EL (cell line): ENCODE measurements around the gene SEMA4D.
"Not testable (repeated sequence)": the region's sequence is repeated elsewhere in the genome, so short reads cannot be mapped to it uniquely, and the experiment has no call there.

ENCODE experiments used
- DNase-seq: peaks from one replicate; pipeline ENCODE4 v3.0.0-alpha.2; 2016

The SEMA4D gene

DNA sequence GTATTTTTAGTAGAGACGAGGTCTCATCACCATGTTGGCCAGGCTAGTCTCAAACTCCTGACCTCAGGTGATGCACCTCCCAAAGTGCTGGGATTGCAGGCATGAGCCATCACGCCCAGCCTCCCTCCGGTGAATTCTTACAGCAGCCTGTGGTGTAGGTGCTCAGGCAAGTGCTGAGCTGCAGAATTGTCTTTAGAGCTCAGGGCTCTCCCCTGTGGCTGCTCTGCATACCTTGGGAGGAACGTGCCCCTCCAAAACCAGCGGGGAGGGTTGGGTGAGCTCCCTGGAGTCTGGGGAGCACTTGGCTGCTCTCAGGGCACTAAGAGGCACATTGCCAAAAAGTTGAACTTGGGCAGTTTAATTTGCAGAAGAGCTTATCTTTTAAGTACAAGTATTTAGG is 150.3 kb downstream of the SEMA4D start:
- DNase-seq, result no peak

DNA sequence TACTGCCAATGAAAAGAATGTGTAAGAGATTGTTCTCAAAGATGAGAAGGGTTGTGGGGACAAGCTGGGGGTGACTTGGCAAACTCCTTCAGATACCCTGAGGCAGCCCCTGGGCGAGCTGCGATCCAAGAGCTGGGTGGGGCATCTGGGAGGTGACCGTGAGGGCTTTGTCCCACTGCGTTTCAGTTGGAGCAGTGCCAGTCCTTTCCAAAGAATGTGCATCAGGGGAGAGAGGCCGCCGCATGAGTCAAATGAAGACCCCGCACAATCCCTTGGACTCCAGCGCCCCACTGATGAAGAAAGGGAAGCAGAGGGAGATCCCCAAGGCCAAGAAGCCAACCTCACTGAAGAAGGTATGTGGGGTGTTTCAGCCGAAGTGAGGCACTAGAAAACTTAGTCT is 151.2 kb downstream of the SEMA4D start:
- no peak for DNase-seq

DNA sequence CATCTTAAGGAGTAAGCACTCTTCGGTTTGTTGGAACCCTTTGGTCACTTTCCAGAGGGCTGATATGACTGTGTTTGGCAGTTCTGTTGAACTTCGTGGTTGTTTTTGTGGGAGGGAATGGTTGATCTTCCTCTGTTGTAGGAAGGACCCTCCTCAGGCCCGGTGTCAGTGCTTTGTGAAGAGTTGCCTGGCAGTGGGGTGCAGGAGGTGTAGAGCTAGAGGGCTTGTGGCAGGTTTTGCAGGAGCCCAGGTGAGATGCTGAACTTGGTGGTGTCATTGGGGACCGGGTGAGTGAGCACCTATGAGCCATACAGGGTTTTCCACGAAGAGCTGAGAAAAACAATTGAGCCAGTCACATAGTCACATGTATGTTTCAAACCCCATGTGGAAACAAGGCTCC is 152.4 kb downstream of the SEMA4D start:
- DNase-seq, result no peak

DNA sequence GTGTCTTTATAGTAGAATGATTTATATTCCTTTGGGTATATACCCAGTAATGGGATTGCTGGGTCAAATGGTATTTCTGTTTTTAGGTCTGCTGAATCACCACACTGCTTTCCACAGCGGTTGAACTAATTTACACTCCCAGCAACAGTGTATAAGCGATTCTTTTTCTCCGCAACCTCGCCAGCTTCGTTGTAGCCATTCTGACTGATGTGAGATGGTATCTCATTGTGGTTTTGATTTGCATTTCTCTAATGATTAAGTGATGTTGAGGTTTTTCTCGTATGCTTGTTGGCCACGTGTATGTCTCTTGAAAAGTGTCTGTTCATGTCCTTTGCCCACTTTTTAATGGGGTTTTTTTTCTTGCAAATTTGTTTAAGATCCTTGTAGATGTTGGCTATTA is 154.1 kb downstream of the SEMA4D start:
- not testable (repeated sequence) for DNase-seq

DNA sequence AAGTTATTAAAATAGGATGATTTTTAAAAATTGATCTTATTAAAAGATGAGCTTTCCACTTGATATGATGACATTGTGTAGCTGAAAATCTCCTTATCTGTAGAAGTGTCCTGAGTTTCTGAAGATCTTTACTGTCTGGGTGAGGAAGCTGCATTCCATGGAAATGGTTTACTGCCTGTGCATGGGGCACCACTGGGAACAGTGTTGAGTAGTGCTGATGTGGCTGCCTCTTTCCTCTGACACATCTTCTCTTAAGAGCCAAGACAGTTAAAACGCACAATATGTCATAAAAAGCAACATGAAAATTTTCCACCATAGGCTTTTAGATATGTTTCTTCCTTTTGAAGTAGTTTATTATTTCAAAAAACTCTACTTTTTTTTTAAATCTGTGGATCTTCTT is 155.0 kb downstream of the SEMA4D start:
- DNase-seq, result no peak

DNA sequence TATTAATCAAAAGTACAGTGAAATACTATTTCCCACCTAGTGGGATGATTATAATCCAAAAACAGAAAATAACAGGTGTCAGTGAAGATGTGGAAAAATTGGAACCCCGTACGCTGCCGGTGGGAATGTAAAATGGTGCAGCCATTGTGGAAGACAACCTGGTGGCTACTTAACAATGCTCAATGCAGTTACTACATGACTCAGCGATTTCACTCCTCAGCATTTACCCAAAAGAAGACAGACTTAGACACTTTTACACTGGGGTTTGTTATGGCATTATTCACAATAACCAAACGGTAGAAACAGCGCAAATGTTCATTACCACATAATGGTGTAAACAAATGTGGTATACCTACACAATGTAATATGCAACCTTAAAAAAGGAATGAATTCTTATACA is 155.7 kb downstream of the SEMA4D start:
- DNase-seq, result no peak

DNA sequence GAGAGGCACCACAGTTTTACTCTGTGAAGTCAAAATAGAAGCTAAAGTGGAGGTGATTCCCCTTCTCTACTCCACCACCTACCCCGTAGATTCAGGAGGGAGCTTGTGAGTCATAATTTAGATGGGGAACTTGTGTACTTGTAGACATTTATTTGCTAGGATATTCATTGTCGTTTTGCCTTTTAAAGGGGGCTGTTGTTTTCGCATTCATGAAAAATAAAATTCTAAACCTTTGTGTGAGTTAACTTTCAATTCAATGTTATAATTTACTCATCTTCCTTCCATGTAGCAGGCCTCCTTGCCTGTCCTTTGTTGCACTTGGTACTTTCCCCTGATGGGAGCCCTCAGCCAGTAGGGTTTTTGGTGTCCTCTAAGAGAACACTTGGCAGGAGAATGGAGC is 157.6 kb downstream of the SEMA4D start:
- no peak for DNase-seq

DNA sequence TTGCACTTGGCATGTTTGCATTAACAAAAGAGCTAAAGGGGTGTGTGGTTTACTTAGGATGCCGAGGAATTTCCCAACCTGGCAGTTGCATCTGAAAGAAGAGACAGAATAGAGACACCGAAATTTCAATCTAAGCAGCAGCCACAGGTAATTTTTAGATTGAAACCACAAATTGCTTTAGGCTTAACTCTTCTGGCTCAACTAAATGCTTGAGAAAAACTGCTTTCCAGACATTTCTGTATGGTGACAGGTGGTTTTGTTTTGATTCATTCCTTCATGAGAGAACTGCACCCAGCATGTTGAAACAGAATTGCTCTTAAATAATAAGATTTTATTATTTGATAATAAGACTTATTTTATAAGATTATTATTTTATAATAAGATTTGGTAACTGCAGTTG is 158.1 kb downstream of the SEMA4D start:
- DNase-seq, result no peak

DNA sequence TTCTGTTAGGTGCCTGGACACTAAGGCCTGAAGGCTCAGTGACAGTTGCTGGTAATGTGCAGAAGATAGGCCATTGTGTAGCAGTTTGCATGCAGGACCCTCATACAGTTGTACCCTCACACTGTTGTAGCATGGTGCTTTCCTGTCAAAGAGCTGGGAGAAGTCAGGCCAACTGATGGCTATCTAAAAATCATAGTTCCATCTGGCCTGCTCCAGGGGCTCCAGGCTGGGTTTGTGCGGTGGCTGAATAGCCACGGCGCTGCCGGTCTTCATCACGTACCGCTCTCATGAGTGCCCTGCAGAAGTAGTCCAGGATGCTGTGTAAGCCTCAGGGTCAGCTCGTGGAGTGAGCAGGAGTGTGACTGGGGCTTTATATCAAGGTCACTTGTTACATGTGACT is 167.4 kb downstream of the SEMA4D start:
- DNase-seq, result no peak

DNA sequence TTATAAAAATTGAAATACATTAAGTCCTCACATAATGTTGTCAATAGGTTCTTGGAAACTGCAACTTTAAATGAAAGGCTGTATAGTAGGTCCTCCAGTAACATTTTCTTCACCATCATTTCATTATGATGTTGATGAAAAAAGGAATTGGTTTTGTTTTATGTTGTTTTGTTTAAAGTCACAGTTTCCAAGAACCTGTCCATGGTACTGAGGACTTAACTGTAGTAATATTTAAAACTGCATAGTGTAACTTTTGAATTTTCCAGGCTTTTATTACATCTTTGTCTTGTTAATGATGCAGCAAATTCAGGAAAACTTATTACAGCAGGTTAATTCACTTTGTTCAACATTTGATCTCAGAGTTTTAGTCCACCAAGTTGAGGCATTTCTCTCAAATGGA is 168.0 kb downstream of the SEMA4D start:
- no peak for DNase-seq

DNA sequence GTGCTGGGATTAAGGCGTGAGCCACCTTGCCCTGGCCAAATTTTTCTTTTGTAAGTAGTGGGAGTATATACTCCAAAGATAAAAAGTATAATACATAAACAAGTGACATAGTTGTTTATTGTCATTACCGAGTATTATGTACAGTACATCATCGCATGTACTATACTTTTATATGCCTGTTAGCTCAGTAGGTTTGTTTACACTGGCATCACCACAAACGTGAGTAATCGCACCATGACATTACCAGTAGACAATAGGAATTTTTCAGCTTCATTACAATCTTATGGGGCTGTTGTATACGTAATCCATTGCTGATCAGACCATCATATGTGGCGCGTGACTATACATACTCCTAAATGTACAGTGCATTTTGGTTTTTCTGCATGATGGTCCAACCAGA is 169.8 kb downstream of the SEMA4D start:
- DNase-seq, result no peak

DNA sequence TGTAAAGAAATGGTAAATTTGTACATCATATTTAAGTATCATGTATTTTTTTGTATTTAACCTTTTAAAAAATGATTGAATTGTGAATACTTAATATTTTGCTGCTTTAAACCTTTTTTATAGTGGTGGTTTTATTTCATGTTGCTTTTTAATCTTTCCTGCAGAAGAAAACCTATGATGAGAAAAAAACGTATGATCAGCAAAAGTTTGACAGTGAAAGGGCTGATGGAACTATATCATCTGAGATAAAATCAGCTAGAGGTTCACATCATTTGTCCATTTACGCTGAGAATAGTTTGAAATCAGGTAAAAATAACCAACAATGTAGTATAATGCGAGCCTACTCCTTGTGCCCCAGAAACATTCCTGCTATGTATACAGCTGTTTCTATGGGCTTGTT is 172.2 kb downstream of the SEMA4D start:
- DNase-seq, result no peak

DNA sequence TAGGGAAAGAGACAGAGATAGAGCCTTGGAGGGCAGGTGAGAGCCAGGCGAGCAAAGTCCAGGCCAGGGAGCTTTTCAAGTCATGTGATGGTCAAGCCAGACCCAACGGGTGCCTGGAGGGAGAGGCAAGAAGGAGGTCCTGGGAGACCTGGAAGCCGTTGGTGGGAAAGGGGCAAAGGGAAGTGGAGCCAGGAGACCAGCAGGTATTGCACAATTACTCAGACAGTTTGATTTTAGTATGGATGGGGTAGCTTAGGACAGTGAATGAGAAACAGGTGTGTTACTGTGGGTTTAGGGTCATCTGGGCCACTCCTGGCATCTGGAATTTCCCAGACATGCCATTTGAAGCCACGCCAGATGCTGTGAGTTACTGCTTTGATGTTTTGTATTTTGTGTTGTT is 174.5 kb downstream of the SEMA4D start:
- DNase-seq, result no peak

DNA sequence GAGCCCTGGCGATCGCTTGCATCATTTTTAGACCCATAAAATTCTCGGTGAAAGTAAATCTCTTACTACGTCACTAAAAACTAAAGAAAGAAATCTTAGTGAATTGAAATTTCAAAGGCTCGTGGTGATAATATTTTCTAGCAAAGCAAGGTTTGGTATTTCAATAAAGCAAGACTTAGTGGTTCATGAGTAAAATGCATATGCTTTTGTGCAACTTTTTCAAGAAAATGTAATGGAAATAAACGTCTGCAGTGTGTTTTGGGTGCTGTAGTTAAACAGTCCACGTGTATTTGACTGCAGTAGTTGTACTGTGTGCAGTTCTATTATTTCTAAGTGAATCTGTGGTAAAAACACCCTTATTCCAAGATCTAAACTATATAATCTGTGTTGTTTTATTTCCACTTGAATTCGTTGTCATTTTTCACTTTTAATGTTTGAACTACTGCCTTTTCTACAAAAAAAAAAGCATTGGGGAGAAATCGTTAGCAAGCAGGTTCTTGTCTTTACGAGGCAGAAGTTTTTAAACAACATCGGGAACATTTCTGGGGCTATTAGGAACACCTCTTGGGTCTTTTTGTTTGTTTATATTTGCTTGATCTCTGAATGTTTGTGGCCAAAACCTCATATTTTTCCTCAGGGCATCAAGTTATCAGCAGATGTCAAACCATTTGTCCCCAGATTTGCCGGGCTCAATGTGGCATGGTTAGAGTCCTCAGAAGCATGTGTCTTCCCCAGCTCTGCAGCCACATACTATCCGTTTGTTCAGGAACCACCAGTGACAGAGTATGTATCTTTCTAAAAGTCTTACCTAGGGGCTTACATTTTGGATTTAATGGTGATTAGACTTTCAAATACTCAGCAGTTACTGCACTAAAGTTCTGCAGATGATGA is 178.7 kb downstream of the SEMA4D start:
- DNase-seq, result peak; percentile 19

DNA sequence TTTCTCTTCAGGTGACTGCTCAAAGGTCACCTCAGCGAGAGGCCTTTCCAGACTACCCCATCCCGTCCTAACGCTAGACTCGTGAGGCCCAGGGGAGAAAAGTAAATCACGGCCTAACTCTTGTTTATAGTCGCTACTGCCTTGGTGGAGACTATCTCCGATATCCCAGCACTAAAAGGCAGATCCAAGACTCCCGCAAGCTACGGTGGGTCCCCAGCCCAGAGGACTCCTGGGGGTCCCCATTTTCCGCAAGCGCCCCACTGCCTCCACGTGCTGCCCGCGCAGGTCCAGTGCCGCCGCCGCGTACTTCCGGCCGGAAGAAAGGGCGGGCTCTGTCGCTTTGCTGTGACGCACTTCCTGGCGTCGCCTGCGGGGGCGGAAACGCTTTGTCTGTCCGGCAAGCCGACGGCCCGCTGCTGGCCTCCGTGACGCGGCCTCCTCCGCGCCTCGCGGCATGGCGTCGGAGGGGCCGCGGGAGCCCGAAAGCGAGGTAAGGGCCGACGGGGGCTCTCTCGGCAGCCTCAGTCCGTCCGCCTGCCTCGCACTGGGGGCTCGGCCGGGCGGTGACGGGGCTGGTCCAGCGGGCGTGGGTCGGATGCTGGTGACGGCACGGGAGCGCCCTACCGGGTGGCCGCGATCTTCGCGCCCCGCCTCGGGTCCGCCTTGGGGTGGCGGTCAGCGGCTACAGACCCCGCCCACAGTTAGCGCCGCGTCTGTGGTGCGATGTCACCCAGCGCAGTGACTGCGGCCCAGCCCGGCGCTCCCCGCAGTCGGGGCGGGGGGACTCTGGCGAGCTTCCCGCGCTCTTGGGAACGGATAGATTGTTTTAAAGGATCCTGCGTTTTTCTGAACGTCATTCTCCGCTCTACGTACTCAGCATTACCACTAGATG is 179.5 kb downstream of the SEMA4D start, which contains the start of gene SECISBP2:
Gene SECISBP2 (plus strand): TSS at position 378 of the 892 bp plus-strand sequence. CDS start 77 bp downstream, at position 455.
- peak; percentile 97 for DNase-seq

DNA sequence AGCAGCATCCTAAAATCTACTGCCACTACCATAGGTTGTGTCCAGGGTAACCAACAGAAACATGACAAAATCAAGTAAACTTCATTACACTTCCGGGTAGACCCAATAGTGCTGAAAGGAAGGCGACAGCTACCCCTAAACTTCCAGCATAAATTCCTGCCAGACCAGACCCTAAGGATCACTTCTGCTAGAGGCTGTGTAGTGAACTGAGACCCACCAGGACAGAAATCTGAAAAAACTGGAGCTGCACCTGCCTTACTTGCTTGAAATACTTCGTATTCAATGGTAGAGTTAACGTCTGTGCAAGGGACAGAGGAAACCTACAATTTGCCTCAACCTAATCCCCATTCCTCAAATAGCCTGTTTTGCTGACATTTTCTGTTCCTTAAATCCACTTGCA is 180.6 kb downstream of the SEMA4D start:
- peak; percentile 10 for DNase-seq

DNA sequence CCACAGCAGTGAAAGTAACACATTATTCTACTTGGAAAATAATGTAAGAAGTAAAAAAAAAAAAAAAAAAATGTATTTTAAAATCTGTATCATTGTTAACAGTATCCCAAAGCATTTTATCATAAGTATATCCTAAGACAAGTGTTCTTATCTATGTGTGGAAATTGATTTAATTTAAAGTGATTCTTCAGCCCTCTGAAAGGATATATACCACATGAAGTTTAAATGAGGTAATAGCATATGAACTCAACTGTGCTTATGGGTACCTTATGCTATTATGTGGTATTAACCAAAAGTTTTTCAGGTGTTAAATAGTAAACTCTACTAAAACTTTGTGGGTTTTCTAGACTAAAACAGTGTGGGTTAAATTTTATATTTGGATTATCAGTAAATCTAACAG is 182.4 kb downstream of the SEMA4D start:
- no peak for DNase-seq

DNA sequence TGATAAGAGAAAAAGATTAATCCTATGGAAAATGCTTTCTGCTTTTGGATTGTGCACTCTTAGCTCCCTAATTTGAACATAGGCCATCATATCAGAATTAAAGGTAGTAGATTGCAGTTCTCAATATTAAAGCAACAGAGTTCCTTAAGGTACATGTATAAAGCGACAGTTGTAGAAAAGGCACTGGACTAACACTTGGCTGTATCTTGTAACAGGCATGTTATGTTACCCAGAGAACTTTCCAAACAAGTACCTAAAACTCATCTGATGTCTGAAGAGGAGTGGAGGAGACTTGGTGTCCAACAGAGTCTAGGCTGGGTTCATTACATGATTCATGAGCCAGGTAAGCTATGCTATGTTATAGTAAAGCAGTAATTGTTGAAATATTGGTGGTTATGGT is 183.0 kb downstream of the SEMA4D start:
- no peak for DNase-seq

DNA sequence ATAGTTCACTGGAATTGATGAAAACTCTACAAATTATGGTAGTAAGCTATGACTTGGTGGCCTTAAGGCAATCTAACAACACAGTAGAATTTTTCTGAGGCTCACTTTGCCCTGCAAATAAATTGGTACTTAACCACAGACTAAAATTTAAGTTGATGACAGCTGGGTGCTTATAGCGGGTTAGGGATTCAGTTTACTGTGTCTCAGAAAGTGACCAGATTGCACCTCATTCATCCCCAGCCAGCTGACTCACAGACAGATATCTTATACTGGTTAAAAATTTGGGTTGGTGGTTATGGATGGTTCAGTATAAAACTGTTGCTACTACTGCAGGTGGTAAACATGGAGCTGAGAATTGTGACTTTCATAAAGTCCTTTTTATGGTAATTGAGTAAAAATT is 184.1 kb downstream of the SEMA4D start:
- DNase-seq, result peak; percentile 44

DNA sequence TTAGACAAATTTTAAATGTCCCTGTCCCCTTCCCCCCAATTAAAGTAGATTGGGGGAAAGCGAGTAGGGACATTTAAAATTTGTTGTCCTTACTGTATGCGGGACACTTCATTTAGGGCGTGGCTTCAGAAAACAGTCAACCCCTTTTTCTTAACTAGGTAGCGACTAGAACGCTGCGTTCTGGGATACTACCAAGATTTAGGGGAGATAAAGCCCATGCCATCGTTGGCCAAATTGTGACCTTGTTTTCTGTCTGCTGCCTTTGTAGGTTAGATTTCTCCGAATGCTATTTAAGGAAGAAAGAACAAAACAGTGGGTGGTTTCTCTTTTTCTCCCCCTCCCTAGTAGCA is 185.7 kb downstream of the SEMA4D start:
- peak; percentile 45 for DNase-seq

DNA sequence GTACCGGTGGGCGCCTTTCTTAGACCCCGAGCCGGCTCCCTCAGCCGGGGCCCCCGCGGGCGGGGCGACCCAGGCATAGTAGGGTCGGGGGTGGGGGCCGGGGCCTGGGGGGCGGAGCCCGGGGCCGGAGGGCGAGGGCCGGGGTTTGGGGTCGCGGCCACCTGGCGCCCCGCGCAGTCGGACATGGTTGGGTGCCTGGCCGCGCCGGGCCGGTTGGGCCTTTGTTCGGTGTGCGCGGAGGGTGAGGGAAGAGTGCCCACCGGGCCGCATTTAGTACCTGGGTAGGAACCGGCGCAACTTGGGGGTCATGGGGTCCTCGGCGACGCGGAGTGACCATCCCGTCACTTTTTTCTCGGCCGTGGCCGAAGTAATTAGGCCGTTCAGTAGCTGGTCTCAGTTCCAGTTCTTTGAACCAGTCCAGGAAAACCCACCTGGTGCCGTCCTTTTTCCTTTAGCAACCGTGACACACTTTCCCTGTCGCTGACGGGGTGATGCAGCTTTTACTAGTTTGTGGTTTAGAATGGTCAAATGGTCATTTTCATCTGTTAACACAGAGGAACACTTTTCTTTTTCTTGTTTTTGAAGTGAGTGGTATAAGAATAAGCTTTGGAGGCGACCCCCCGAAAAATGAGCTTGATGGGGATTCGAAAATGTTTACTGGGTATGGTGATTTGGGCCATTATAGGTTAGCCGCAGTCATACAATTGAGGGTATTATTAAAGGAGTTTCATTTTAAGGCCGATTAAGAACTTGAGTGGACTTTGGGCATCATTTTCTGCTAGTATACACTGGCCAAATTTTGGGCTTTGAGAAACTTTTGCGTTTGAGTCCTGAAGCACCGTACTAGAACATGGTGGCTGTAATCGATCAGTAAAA is 186.3 kb downstream of the SEMA4D start:
- no peak for DNase-seq
